ENCODE results near the gene TLL2.

Gene TLL2

GRCh38 chr10:96505150-96506136 lies 8.3 kb downstream of the TLL2 start:
- Histone ChIP-seq H3K4me1 (ENCODE audit: control insufficient read depth, insufficient read depth, low read length) (peaks cover 9% of the 10 kb centered on the region), H3K27me3 (replicated peaks; ENCODE audit: control insufficient read depth, insufficient read depth, low read length) (peaks cover 18% of the 10 kb centered on the region), H3K36me3 (ENCODE audit: control insufficient read depth, insufficient read depth, low read length, severe bottlenecking) (no peaks in the 10 kb centered on the region), H3K9ac (ENCODE audit: low read length) (no peak overlapping the region), H3K9me3 (ENCODE audit: control insufficient read depth, low read length) (no peaks in the 10 kb centered on the region), H3K4me3 (ENCODE audit: low read length) (no peak overlapping the region)
- no peak for DNase-seq (ENCODE audit: low read depth)

- peaks cover 35% of the 10 kb centered on the region for H3K27me3 ChIP-seq (replicated peaks; ENCODE audit: control insufficient read depth, insufficient read depth, low read length)
- no peaks in the 10 kb centered on the region for H3K36me3 ChIP-seq (ENCODE audit: control insufficient read depth, insufficient read depth, low read length, severe bottlenecking)
- DNase-seq (ENCODE audit: low read depth): no peak
- H3K9me3 ChIP-seq (ENCODE audit: control insufficient read depth, low read length): no peaks in the 10 kb centered on the region
- no peak overlapping the region for H3K9ac ChIP-seq (ENCODE audit: low read length)
- H3K4me1 ChIP-seq (ENCODE audit: control insufficient read depth, insufficient read depth, low read length): no peaks in the 10 kb centered on the region
- H3K4me3 ChIP-seq (ENCODE audit: low read length): no peak overlapping the region
Observed at GRCh38 chr10:96502561-96503282, 11.0 kb downstream of the TLL2 start.

- no peaks in the 10 kb centered on the region for H3K4me1 ChIP-seq (ENCODE audit: control insufficient read depth, insufficient read depth, low read length)
- H3K9me3 ChIP-seq (ENCODE audit: control insufficient read depth, low read length): no peaks in the 10 kb centered on the region
- H3K4me3 ChIP-seq (ENCODE audit: low read length): no peak overlapping the region
- DNase-seq (ENCODE audit: low read depth): no peak
- no peak overlapping the region for H3K9ac ChIP-seq (ENCODE audit: low read length)
- no peaks in the 10 kb centered on the region for H3K36me3 ChIP-seq (ENCODE audit: control insufficient read depth, insufficient read depth, low read length, severe bottlenecking)
- H3K27me3 ChIP-seq (replicated peaks; ENCODE audit: control insufficient read depth, insufficient read depth, low read length): peaks cover 36% of the 10 kb centered on the region
Observed at GRCh38 chr10:96501985-96502384, 11.7 kb downstream of the TLL2 start.

GRCh38 chr10:96500519-96500918 lies 13.2 kb downstream of the TLL2 start:
- H3K36me3 ChIP-seq (ENCODE audit: control insufficient read depth, insufficient read depth, low read length, severe bottlenecking): no peaks in the 10 kb centered on the region
- H3K9ac ChIP-seq (ENCODE audit: low read length): no peak overlapping the region
- no peaks in the 10 kb centered on the region for H3K4me1 ChIP-seq (ENCODE audit: control insufficient read depth, insufficient read depth, low read length)
- no peak overlapping the region for H3K4me3 ChIP-seq (ENCODE audit: low read length)
- DNase-seq (ENCODE audit: low read depth): no peak
- H3K27me3 ChIP-seq (replicated peaks; ENCODE audit: control insufficient read depth, insufficient read depth, low read length): peaks cover 37% of the 10 kb centered on the region
- H3K9me3 ChIP-seq (ENCODE audit: control insufficient read depth, low read length): no peaks in the 10 kb centered on the region

- no peak for DNase-seq (ENCODE audit: low read depth)
- H3K36me3 ChIP-seq (ENCODE audit: control insufficient read depth, insufficient read depth, low read length, severe bottlenecking): no peaks in the 10 kb centered on the region
- no peak overlapping the region for H3K4me3 ChIP-seq (ENCODE audit: low read length)
- no peak overlapping the region for H3K9ac ChIP-seq (ENCODE audit: low read length)
- no peaks in the 10 kb centered on the region for H3K4me1 ChIP-seq (ENCODE audit: control insufficient read depth, insufficient read depth, low read length)
- no peaks in the 10 kb centered on the region for H3K9me3 ChIP-seq (ENCODE audit: control insufficient read depth, low read length)
- peaks cover 41% of the 10 kb centered on the region for H3K27me3 ChIP-seq (replicated peaks; ENCODE audit: control insufficient read depth, insufficient read depth, low read length)
Observed at GRCh38 chr10:96500050-96500449, 13.7 kb downstream of the TLL2 start.

GRCh38 chr10:96497391-96497790 lies 16.3 kb downstream of the TLL2 start:
- Histone ChIP-seq H3K9ac (ENCODE audit: low read length) (no peak overlapping the region), H3K4me3 (ENCODE audit: low read length) (no peak overlapping the region), H3K36me3 (ENCODE audit: control insufficient read depth, insufficient read depth, low read length, severe bottlenecking) (no peaks in the 10 kb centered on the region), H3K9me3 (ENCODE audit: control insufficient read depth, low read length) (no peaks in the 10 kb centered on the region), H3K4me1 (ENCODE audit: control insufficient read depth, insufficient read depth, low read length) (no peaks in the 10 kb centered on the region), H3K27me3 (replicated peaks; ENCODE audit: control insufficient read depth, insufficient read depth, low read length) (peaks cover 57% of the 10 kb centered on the region)
- DNase-seq (ENCODE audit: low read depth): no peak

GRCh38 chr10:96496281-96496925 lies 17.3 kb downstream of the TLL2 start:
- Histone ChIP-seq H3K9ac (ENCODE audit: low read length) (no peak overlapping the region), H3K9me3 (ENCODE audit: control insufficient read depth, low read length) (no peaks in the 10 kb centered on the region), H3K4me3 (ENCODE audit: low read length) (no peak overlapping the region), H3K27me3 (replicated peaks; ENCODE audit: control insufficient read depth, insufficient read depth, low read length) (peaks cover 52% of the 10 kb centered on the region), H3K4me1 (ENCODE audit: control insufficient read depth, insufficient read depth, low read length) (no peaks in the 10 kb centered on the region), H3K36me3 (ENCODE audit: control insufficient read depth, insufficient read depth, low read length, severe bottlenecking) (no peaks in the 10 kb centered on the region)
- DNase-seq (ENCODE audit: low read depth): peak; percentile 37

- DNase-seq (ENCODE audit: low read depth): no peak
- Histone ChIP-seq H3K4me1 (ENCODE audit: control insufficient read depth, insufficient read depth, low read length) (no peaks in the 10 kb centered on the region), H3K36me3 (ENCODE audit: control insufficient read depth, insufficient read depth, low read length, severe bottlenecking) (no peaks in the 10 kb centered on the region), H3K9ac (ENCODE audit: low read length) (no peak overlapping the region), H3K9me3 (ENCODE audit: control insufficient read depth, low read length) (no peaks in the 10 kb centered on the region), H3K4me3 (ENCODE audit: low read length) (no peak overlapping the region), H3K27me3 (replicated peaks; ENCODE audit: control insufficient read depth, insufficient read depth, low read length) (peaks cover 47% of the 10 kb centered on the region)
Observed at GRCh38 chr10:96495544-96495943, 18.2 kb downstream of the TLL2 start.

GRCh38 chr10:96494694-96495093 lies 19.0 kb downstream of the TLL2 start:
- H3K4me1 ChIP-seq (ENCODE audit: control insufficient read depth, insufficient read depth, low read length): no peaks in the 10 kb centered on the region
- peaks cover 47% of the 10 kb centered on the region for H3K27me3 ChIP-seq (replicated peaks; ENCODE audit: control insufficient read depth, insufficient read depth, low read length)
- no peak for DNase-seq (ENCODE audit: low read depth)
- H3K9me3 ChIP-seq (ENCODE audit: control insufficient read depth, low read length): no peaks in the 10 kb centered on the region
- H3K36me3 ChIP-seq (ENCODE audit: control insufficient read depth, insufficient read depth, low read length, severe bottlenecking): no peaks in the 10 kb centered on the region
- H3K4me3 ChIP-seq (ENCODE audit: low read length): no peak overlapping the region
- no peak overlapping the region for H3K9ac ChIP-seq (ENCODE audit: low read length)

GRCh38 chr10:96493871-96494525 lies 19.7 kb downstream of the TLL2 start:
- Histone ChIP-seq H3K9me3 (ENCODE audit: control insufficient read depth, low read length) (no peaks in the 10 kb centered on the region), H3K4me3 (ENCODE audit: low read length) (no peak overlapping the region), H3K9ac (ENCODE audit: low read length) (no peak overlapping the region), H3K36me3 (ENCODE audit: control insufficient read depth, insufficient read depth, low read length, severe bottlenecking) (no peaks in the 10 kb centered on the region), H3K4me1 (ENCODE audit: control insufficient read depth, insufficient read depth, low read length) (no peaks in the 10 kb centered on the region), H3K27me3 (replicated peaks; ENCODE audit: control insufficient read depth, insufficient read depth, low read length) (peaks cover 43% of the 10 kb centered on the region)
- DNase-seq (ENCODE audit: low read depth): no peak

GRCh38 chr10:96493254-96493653 lies 20.5 kb downstream of the TLL2 start:
- peaks cover 36% of the 10 kb centered on the region for H3K27me3 ChIP-seq (replicated peaks; ENCODE audit: control insufficient read depth, insufficient read depth, low read length)
- no peaks in the 10 kb centered on the region for H3K4me1 ChIP-seq (ENCODE audit: control insufficient read depth, insufficient read depth, low read length)
- H3K4me3 ChIP-seq (ENCODE audit: low read length): no peak overlapping the region
- H3K9me3 ChIP-seq (ENCODE audit: control insufficient read depth, low read length): no peaks in the 10 kb centered on the region
- no peak overlapping the region for H3K9ac ChIP-seq (ENCODE audit: low read length)
- DNase-seq (ENCODE audit: low read depth): no peak
- no peaks in the 10 kb centered on the region for H3K36me3 ChIP-seq (ENCODE audit: control insufficient read depth, insufficient read depth, low read length, severe bottlenecking)

All from adipocyte (in vitro differentiated cells).